Neural progenitor cell (in vitro differentiated cells): Measurements from ENCODE around the gene UGT2A1.

Experiments used
- EZH2 ChIP-seq: fragments of 200-600 bp; sonication (generic); IDR thresholded peaks from 2 replicates; pipeline ENCODE4 v1.6.1; 2017; ENCODE audit warnings: antibody characterized with exemption, mild to moderate bottlenecking, moderate library complexity
- EZH2phosphoT487 ChIP-seq: fragments of 200-600 bp; sonication (generic); IDR thresholded peaks from 2 replicates; pipeline ENCODE4 v1.6.1; 2017; ENCODE audit warnings: antibody characterized with exemption
- TF ChIP-seq, protein P1 (sequence below): fragments of 200-600 bp; sonication (generic); IDR thresholded peaks from 2 replicates; pipeline ENCODE4 v1.5.1; 2017; ENCODE audit warnings: antibody characterized with exemption, mild to moderate bottlenecking

DNA sequence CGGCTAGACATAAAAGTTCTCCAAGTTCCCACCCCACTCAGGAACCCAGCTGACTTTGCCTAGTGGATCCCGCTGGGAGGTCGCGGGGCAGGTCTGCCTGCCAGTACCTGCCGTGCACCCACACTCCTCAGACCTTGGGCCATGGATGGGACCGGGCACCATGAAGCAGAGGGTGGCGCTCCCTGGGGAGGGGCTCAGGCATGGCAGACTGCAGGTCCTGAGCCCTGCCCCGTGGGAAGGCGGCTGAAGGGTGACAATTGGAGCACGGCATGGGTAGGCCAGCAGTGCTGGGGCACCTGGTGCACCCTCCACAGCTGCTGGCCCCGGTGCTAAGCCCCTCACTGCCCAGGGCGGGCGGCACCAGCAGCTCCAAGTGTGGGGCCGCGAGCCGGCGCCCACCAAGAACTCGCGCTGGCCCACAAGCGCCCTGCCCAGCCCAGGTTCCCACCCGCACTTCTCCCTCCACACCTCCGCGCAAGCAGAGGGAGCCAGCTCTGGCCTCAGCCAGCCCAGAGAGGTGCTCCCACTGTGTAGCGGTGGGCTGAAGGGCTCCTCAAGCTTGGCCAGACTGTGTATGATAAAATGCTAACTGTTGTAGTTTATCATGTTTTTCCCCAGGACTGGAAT, 76.7 kb downstream of the UGT2A1 start:
- TF ChIP-seq, protein P1, sequence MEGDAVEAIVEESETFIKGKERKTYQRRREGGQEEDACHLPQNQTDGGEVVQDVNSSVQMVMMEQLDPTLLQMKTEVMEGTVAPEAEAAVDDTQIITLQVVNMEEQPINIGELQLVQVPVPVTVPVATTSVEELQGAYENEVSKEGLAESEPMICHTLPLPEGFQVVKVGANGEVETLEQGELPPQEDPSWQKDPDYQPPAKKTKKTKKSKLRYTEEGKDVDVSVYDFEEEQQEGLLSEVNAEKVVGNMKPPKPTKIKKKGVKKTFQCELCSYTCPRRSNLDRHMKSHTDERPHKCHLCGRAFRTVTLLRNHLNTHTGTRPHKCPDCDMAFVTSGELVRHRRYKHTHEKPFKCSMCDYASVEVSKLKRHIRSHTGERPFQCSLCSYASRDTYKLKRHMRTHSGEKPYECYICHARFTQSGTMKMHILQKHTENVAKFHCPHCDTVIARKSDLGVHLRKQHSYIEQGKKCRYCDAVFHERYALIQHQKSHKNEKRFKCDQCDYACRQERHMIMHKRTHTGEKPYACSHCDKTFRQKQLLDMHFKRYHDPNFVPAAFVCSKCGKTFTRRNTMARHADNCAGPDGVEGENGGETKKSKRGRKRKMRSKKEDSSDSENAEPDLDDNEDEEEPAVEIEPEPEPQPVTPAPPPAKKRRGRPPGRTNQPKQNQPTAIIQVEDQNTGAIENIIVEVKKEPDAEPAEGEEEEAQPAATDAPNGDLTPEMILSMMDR, result no peak
- TF ChIP-seq EZH2, result no peak
- TF ChIP-seq EZH2phosphoT487, result no peak
